Stimulated activated CD4-positive, alpha-beta T cell treated with anti-CD3 and anti-CD28 coated beads, Interleukin-15, amount 100 ng/mL, for 1 hour (primary cell): ENCODE data around the gene KCNJ6.
"Not testable (repeated sequence)": the region's sequence is repeated elsewhere in the genome, so short reads cannot be mapped to it uniquely, and the experiment has no call there.

Source experiments
- DNase-seq, 2 donors: peaks; one replicate each; pipeline ENCODE4 v3.0.0-alpha.2; 2020; ENCODE audit warnings: low read depth in 1 of 2, low spot score in 1 of 2

The KCNJ6 gene

DNA sequence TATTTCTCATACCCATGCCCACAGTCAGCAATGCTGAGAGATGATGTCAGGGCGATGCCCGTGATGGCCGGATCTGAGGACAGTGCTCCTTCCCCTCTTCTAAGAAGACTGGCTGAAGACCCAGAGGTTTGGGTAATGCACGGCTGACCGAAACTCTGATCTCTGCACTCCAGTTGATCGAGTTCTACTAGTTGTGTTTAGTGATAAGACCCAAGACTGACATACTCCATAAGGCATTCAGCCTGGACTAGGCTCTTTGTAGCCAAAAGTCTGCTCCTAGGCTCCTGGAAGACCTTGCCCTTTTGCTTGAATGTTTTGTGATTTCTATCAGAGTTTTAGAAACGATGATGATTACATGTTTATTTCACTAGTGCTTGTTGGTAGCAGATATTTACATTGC lies 298.2 kb downstream of the KCNJ6 start:
- no peak for DNase-seq

DNA sequence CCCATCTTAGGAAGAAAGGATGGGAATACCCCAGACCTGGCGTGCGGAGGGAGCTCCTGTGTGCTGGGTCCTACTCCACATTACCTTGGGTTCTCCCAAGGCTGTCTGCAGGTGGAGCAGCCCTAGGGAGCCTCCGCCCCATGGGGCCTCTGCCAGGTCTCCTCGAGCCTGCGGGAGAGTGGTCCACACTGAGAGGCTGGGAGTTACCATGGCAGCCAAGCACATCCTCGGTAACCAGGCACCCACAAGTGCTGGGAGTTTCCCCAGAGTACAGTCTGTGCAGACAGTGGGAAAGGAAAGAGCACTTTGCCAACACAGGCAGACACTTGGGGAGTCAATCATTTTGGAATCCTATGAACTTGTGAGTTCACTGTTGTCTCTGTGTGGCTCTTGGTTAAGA lies 300.3 kb downstream of the KCNJ6 start:
- DNase-seq: no peak

DNA sequence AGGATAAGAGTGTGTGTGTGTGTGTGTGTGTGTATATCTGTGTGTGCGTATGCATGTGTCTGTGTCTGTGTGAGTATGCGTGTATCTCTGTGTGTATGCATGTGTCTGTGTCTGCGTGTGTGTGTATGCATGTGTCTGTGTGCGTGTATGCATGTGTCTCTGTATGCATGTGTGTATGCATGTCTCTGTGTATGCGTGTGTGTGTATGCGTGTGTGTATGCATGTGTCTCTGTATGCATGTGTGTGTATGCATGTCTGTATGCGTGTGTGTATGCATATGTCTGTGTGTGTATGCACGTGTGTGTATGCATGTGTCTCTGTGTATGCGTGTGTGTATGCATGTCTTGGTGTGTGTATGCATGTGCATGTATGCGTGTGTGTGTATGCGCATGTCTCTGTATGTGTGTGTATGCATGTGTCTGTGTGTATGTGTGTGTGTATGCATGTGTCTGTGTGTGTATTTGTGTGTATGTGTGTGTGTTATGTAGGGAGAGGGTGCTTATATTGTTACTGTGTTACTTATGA lies 301.8 kb downstream of the KCNJ6 start:
- no peak for DNase-seq

DNA sequence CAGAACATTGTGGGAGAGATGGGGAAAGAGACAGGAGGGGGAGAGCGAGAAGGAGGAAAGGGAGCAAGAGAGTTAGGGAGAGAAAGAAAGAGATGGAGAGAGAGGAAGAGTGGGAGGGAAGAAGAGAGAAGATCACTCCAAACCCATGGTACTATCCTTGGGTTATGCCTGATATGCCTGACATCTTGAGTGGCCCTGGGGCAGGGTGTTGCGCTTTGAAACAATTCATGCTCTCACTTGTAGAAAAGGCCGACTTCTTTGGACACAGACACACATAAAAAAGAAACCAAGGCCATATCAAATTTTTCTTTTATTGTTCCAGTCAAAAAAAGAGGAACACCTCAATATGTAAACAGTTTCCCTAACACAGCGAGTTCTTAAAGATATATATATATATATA lies 309.2 kb downstream of the KCNJ6 start:
- no peak for DNase-seq

DNA sequence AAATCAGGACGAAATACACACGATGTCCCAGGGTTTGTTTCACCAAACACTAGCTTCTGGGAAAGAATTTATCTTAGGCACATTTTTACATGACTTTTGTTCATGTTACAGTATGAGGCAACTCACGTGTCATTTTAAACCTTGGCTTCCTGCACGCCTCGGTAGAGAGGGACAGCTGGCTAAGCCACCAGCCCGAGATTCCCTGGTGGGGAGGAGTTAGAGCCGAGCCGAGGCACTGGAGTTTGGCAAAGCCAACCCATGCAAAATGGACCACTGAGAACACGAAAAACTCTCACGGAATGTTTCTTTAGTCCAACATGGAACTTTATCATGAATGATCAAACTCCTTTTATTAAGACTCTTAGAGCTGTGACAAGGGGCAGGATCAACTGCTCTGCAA lies 309.7 kb downstream of the KCNJ6 start:
- DNase-seq: no peak

DNA sequence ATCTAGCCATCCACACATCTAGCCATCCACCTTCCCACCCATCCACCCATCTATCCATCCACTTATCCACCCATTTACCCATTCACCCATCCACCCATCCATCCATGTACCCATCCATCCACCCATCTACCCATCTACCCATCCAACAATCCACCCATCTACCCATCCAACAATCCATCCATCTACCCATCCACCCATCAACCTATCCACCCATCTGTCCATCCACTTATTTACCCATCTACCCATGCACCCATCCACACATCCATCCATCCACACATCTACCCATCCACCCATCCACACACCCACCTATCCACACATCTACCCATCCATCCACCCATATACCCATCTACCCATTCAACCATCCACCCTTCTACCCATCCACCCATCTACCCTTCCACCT lies 311.3 kb downstream of the KCNJ6 start:
- DNase-seq: no peak

GRCh38 chr21:37603129-37603528 lies 313.1 kb downstream of the KCNJ6 start:
- DNase-seq: no peak

- DNase-seq: no peak
Measured at GRCh38 chr21:37601915-37602314, 314.3 kb downstream of the KCNJ6 start.

GRCh38 chr21:37601027-37601426 lies 315.2 kb downstream of the KCNJ6 start:
- DNase-seq: no peak

- no peak for DNase-seq
Measured at GRCh38 chr21:37595944-37596343, 320.3 kb downstream of the KCNJ6 start.

- no peak for DNase-seq
Measured at GRCh38 chr21:37594472-37594951, 321.7 kb downstream of the KCNJ6 start.

GRCh38 chr21:37593740-37594471 lies 322.4 kb downstream of the KCNJ6 start:
- DNase-seq: no peak

GRCh38 chr21:37593015-37593414 lies 323.2 kb downstream of the KCNJ6 start:
- no peak for DNase-seq

- DNase-seq: no peak
Measured at GRCh38 chr21:37592496-37592895, 323.8 kb downstream of the KCNJ6 start.

DNA sequence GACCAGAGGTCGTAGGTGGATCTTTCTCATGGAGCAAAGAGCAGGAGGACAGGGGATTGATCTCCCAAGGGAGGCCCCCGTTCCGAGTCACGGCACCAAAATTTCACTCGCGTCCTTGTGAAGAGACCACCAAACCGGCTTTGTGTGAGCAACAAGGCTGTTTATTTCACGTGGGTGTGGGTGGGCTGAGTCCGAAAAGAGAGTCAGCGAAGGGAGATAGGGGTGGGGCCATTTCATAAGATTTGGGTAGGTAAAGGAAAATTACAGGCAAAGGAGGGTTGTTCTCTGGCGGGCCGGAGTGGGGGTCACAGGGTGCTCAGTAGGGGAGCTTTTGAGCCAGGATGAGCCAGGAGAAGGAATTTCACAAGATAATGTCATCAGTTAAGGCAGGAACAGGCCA lies 324.3 kb downstream of the KCNJ6 start:
- not testable (repeated sequence) for DNase-seq

DNA sequence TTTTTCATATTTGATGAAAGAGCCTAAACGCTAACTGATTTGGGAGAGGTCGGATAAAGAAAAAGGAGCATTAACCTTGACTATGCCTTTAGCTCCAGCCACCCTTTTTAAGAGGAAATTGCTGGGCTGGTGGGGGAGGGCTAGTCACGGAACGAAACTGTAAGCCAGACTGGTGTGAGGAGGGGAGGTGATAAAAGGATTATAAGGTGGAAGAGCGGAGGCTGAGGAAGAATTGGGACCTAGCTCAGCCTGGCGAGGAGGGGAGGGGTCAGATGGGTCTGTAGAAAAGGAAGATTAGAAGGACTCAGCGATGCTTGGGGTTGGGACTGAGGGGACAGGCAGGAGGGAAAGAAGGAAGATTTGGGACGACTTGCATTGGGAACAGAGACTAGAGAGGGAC lies 325.4 kb downstream of the KCNJ6 start:
- DNase-seq: not testable (repeated sequence)

- not testable (repeated sequence) for DNase-seq
Measured at GRCh38 chr21:37588644-37589043, 327.6 kb downstream of the KCNJ6 start.

GRCh38 chr21:37587635-37588177 lies 328.6 kb downstream of the KCNJ6 start:
- DNase-seq: no peak

- no peak for DNase-seq
Measured at GRCh38 chr21:37587203-37587602, 329.1 kb downstream of the KCNJ6 start.

- no peak for DNase-seq
Measured at GRCh38 chr21:37582590-37582989, 333.7 kb downstream of the KCNJ6 start.

DNA sequence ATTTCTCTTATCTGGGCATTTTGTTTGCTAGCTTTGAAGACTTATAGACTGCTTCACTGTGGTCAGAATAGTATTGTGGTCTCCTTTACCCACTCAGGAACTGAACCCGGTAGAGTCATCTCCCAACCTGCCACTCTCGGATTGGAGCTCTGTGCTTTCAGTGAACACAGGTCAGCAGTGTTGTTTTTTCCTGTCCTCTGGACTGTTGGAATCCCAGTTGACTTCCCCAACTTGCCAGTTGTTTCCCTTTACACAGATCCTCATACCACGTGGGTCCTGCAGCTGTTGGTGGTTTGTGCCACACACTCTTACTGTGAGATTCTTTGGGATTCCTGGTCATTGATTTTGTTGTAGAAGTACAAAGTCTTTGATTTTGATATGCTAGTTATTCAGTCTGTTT lies 335.6 kb downstream of the KCNJ6 start:
- no peak for DNase-seq

GRCh38 chr21:37579356-37579755 lies 336.9 kb downstream of the KCNJ6 start:
- no peak for DNase-seq
